PFSK-1 (cell line): ENCODE measurements around the gene APOBR. TPM values are rescaled to one million over a fixed set of nuclear protein-coding genes. Genes with fewer than 3 reads are reported as not detected.

Source experiments
- FOXP2 ChIP-seq: optimal IDR thresholded peaks from 2 replicates; pipeline ENCODE3; 2011; ENCODE audit warnings: borderline replicate concordance, control low read depth, inconsistent platforms; ENCODE audit not compliant: insufficient read depth; ENCODE audit errors: extremely low read length, extremely low read depth
- POLR2AphosphoS5 ChIP-seq: IDR thresholded peaks from 2 replicates; pipeline ENCODE4 v1.6.1; 2012; ENCODE audit warnings: low read depth, mild to moderate bottlenecking, control low read depth, low read length, moderate library complexity
- REST ChIP-seq, 2 experiments: IDR thresholded peaks; 2 replicates each; pipeline versions ENCODE4 v1.6.1 to v1.8.0; 2011 to 2012; ENCODE audit warnings: low read depth in 2 of 2, low read length in 2 of 2, control low read depth in 1 of 2, inconsistent platforms in 1 of 2, mild to moderate bottlenecking in 1 of 2, moderate library complexity in 1 of 2; ENCODE audit not compliant: insufficient read depth in 1 of 2
- SIN3A ChIP-seq: IDR thresholded peaks from 2 replicates; pipeline ENCODE4 v1.6.1; 2012; ENCODE audit warnings: mild to moderate bottlenecking, low read length, moderate library complexity, borderline replicate concordance; ENCODE audit not compliant: insufficient read depth
- TAF1 ChIP-seq: IDR thresholded peaks from 2 replicates; pipeline ENCODE4 v1.6.1; 2012; ENCODE audit warnings: low read length, control low read depth, borderline replicate concordance; ENCODE audit not compliant: insufficient read depth
- polyA plus RNA-seq: library from polyadenylated mRNA; unstranded; fragments of >200 nt; gene quantifications from one replicate; pipeline ENCODE4 v1.2.1, GENCODE V29; 2012; ENCODE audit warnings: low read depth, missing spikeins; ENCODE audit not compliant: insufficient read length

Gene APOBR
- polyA plus RNA-seq, result 0.48 TPM

- no peak for TF ChIP-seq TAF1
- no peak for TF ChIP-seq SIN3A
- TF ChIP-seq POLR2AphosphoS5, result no peak
- no peak for TF ChIP-seq REST (IDR thresholded peaks at IDR 0.05; ENCODE audit: insufficient read depth in 1 of 2, low read depth in 2 of 2, low read length in 2 of 2)
- TF ChIP-seq FOXP2, result no peak
These were observed at the start of gene APOBR for GRCh38 chr16:28494121-28494851. Gene APOBR (plus strand): TSS chr16:28494643. CDS start chr16:28494682, 39 bp downstream.

GRCh38 chr16:28473714-28474265 lies 20.7 kb upstream of the APOBR start:
- TF ChIP-seq SIN3A, result no peak
- TF ChIP-seq TAF1, result no peak

- no peak for TF ChIP-seq SIN3A
- no peak for TF ChIP-seq POLR2AphosphoS5
- no peak for TF ChIP-seq REST (IDR thresholded peaks at IDR 0.05; ENCODE audit: insufficient read depth in 1 of 2, low read depth in 2 of 2, low read length in 2 of 2)
These were observed 19.2 kb upstream of the APOBR start for GRCh38 chr16:28475221-28475620.

GRCh38 chr16:28477311-28477920 lies 17.0 kb upstream of the APOBR start:
- no peak for TF ChIP-seq TAF1
- no peak for TF ChIP-seq REST (IDR thresholded peaks at IDR 0.05; ENCODE audit: insufficient read depth in 1 of 2, low read depth in 2 of 2, low read length in 2 of 2)
- TF ChIP-seq POLR2AphosphoS5, result no peak
- no peak for TF ChIP-seq FOXP2

- TF ChIP-seq TAF1 (no peak), REST (IDR thresholded peaks at IDR 0.05; ENCODE audit: insufficient read depth in 1 of 2, low read depth in 2 of 2, low read length in 2 of 2) (no peak), POLR2AphosphoS5 (no peak), SIN3A (no peak), FOXP2 (no peak)
These were observed 15.8 kb upstream of the APOBR start for GRCh38 chr16:28478506-28479180.
